Effector memory CD4-positive, alpha-beta T cell (primary cell): ENCODE data around the gene MIS18BP1.
"Not testable (repeated sequence)": the region's sequence is repeated elsewhere in the genome, so short reads cannot be mapped to it uniquely, and the experiment has no call there.

Experiments used
- DNase-seq, 3 donors: peaks; one replicate each; pipeline ENCODE4 v3.0.0-alpha.2; 2020
- H3K27ac ChIP-seq: 2 replicates; pipeline ENCODE4 v1.7.0; 2013; ENCODE audit warnings: mild to moderate bottlenecking, low read length, moderate library complexity; ENCODE audit not compliant: insufficient read depth, poor library complexity, severe bottlenecking
- H3K27me3 ChIP-seq: replicated peaks from 2 replicates; pipeline ENCODE4 v1.7.0; 2013; ENCODE audit warnings: mild to moderate bottlenecking, low read length; ENCODE audit not compliant: insufficient read depth, control insufficient read depth, poor library complexity, severe bottlenecking
- H3K36me3 ChIP-seq: 2 replicates; pipeline ENCODE4 v1.7.0; 2013; ENCODE audit warnings: mild to moderate bottlenecking, low read length, moderate library complexity; ENCODE audit not compliant: control insufficient read depth, insufficient read depth
- H3K4me1 ChIP-seq: 2 replicates; pipeline ENCODE4 v1.7.0; 2013; ENCODE audit warnings: low read length, mild to moderate bottlenecking; ENCODE audit not compliant: control insufficient read depth, insufficient read depth, poor library complexity, severe bottlenecking
- H3K4me3 ChIP-seq: 2 replicates; pipeline ENCODE4 v1.7.0; 2013; ENCODE audit warnings: low read length, low read depth, mild to moderate bottlenecking; ENCODE audit not compliant: insufficient read depth, poor library complexity, severe bottlenecking
- H3K9me3 ChIP-seq: 2 replicates; pipeline ENCODE4 v1.7.0; 2013; ENCODE audit warnings: mild to moderate bottlenecking, low read length, moderate library complexity; ENCODE audit not compliant: control insufficient read depth
- total RNA-seq, 3 donors: gene quantifications; one replicate each; lab custom pipeline; 2026; lab: John Stamatoyannopoulos, UW

MIS18BP1 gene
- total RNA-seq = 60.7 to 70.7 (median 60.8) reads per million in 3 donors

GRCh38 chr14:45253070-45253753, at the start of gene MIS18BP1:
TSS of gene MIS18BP1 (minus strand) at chr14:45253202. CDS start at chr14:45247286, 5,916 bp downstream.
- H3K27me3 ChIP-seq = no peaks in the 10 kb centered on the region
- peak within 1 kb of the TSS; percentile 78 for H3K4me3 ChIP-seq
- H3K9me3 ChIP-seq = peaks cover 8% of the 10 kb centered on the region
- H3K36me3 ChIP-seq = no peaks in the 10 kb centered on the region
- peaks cover 8% of the 10 kb centered on the region for H3K4me1 ChIP-seq
- peak within 1 kb of the TSS; percentile 80 for H3K27ac ChIP-seq
- peak; percentile 83 to 90 (median 89) for DNase-seq

GRCh38 chr14:45298423-45299117, 45.6 kb upstream of the MIS18BP1 start:
- H3K27ac ChIP-seq = no peak overlapping the region
- no peak overlapping the region for H3K4me3 ChIP-seq
- DNase-seq = no peak
- no peaks in the 10 kb centered on the region for H3K9me3 ChIP-seq
- H3K36me3 ChIP-seq = no peaks in the 10 kb centered on the region
- no peaks in the 10 kb centered on the region for H3K4me1 ChIP-seq
- H3K27me3 ChIP-seq = no peaks in the 10 kb centered on the region

- not testable (repeated sequence) for H3K27ac ChIP-seq, H3K36me3 ChIP-seq, DNase-seq, H3K27me3 ChIP-seq, H3K4me1 ChIP-seq, H3K9me3 ChIP-seq, H3K4me3 ChIP-seq
These were observed 41.8 kb upstream of the MIS18BP1 start for GRCh38 chr14:45294796-45295195.

DNA sequence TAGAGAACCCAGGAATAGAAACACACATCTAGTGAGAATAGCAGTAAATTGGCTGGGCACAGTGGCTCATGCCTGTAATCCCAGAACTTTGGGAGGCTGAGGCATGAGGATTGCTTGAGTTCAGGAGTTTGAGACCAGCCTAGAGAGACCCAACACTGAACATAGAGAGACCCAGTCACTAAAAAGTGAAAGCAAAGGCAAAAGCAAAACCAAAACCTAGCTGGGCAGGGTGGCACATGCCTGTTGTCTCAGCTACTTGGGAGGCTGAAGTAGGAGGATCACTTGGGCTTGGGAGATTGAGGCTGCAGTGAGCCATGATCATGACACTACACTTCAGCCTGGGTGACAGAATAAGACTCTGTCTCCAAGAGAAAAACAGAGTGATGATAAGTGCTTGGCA, 37.5 kb upstream of the MIS18BP1 start:
- Histone ChIP-seq H3K27ac (no peak overlapping the region), H3K4me1 (no peaks in the 10 kb centered on the region), H3K27me3 (no peaks in the 10 kb centered on the region), H3K36me3 (no peaks in the 10 kb centered on the region), H3K4me3 (no peak overlapping the region), H3K9me3 (no peaks in the 10 kb centered on the region)
- no peak for DNase-seq

DNA sequence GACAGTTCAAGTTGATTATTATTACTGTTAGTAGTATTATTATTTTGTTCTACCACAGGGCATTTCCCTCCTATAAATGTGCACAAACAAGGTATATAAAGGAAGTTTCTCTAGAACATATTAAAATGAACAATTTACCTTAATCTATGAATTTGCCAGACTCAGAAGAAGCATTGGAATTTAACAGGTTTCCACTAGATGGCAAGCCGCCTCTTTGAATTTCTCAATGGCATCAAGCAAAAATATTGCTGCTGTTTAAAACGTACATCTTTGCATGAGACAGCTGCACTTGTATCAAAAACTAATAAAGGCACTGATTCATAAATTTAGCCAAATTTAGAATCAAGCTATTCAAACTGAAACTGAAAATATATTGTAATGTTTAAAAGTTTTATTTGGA, 34.6 kb upstream of the MIS18BP1 start:
- Histone ChIP-seq H3K9me3 (no peaks in the 10 kb centered on the region), H3K27ac (no peak overlapping the region), H3K36me3 (no peaks in the 10 kb centered on the region), H3K4me3 (no peak overlapping the region), H3K27me3 (no peaks in the 10 kb centered on the region), H3K4me1 (no peaks in the 10 kb centered on the region)
- no peak for DNase-seq

GRCh38 chr14:45284802-45285201, 31.8 kb upstream of the MIS18BP1 start:
- H3K36me3 ChIP-seq = no peaks in the 10 kb centered on the region
- no peak overlapping the region for H3K27ac ChIP-seq
- DNase-seq = no peak
- H3K27me3 ChIP-seq = no peaks in the 10 kb centered on the region
- no peak overlapping the region for H3K4me3 ChIP-seq
- no peaks in the 10 kb centered on the region for H3K4me1 ChIP-seq
- no peaks in the 10 kb centered on the region for H3K9me3 ChIP-seq

DNA sequence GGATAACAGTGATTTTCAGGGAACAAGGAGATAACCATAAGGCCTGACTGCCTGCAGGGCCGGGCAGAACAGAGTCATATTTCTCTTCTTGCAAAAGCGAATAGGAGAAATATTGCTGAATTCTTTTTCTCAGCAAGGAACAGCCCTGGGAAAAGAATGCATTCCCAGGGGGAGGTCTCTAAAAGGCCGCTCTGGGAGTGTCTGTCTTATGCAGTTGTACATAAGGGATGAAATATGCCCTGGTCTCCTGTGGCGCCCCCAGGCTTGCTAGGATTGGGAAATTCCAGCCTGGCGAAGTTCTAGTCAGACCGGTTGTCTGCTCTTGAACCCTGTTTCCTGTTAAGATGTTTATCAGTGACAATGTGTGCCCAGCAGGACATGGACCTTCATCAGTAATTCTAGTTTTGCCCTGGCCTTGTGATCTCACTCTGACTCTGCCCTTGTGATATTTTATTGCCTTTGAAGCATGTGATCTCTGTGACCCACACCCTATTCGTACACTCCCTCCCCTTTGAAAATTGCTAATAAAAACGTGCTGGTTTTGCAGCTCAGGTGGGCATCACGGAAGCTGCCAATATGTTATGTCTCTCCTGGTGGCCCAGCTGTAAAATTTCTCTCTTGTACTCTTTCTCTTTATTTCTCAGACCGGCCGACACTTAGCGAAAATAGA, 28.9 kb upstream of the MIS18BP1 start:
- not testable (repeated sequence) for H3K27me3 ChIP-seq, H3K36me3 ChIP-seq, H3K4me1 ChIP-seq, H3K4me3 ChIP-seq, DNase-seq, H3K9me3 ChIP-seq, H3K27ac ChIP-seq

GRCh38 chr14:45271858-45272537, 19.0 kb upstream of the MIS18BP1 start:
- no peaks in the 10 kb centered on the region for H3K9me3 ChIP-seq
- H3K4me1 ChIP-seq = no peaks in the 10 kb centered on the region
- DNase-seq = no peak
- no peak overlapping the region for H3K4me3 ChIP-seq
- no peaks in the 10 kb centered on the region for H3K36me3 ChIP-seq
- H3K27ac ChIP-seq = no peak overlapping the region
- no peaks in the 10 kb centered on the region for H3K27me3 ChIP-seq

- H3K4me3 ChIP-seq = no peak overlapping the region
- no peaks in the 10 kb centered on the region for H3K9me3 ChIP-seq
- no peak overlapping the region for H3K27ac ChIP-seq
- no peaks in the 10 kb centered on the region for H3K4me1 ChIP-seq
- H3K36me3 ChIP-seq = no peaks in the 10 kb centered on the region
- DNase-seq = no peak
- H3K27me3 ChIP-seq = no peaks in the 10 kb centered on the region
These were observed 17.0 kb upstream of the MIS18BP1 start for GRCh38 chr14:45270031-45270430.
